SK-N-SH (cell line): ENCODE results near the gene CDC27.

ENCODE experiments used
- EP300 ChIP-seq, 2 experiments: IDR thresholded peaks; 2 replicates each; pipeline versions ENCODE4 v1.4.0 to v1.6.1; 2012; ENCODE audit warnings: borderline replicate concordance in 1 of 2, low read depth in 1 of 2, low read length in 1 of 2
- EZH2phosphoT487 ChIP-seq: fragments of 200-600 bp; sonication (generic); IDR thresholded peaks from 2 replicates; pipeline ENCODE4 v1.6.1; 2017; ENCODE audit warnings: low read depth, mixed run types, mild to moderate bottlenecking, antibody characterized with exemption, moderate library complexity, borderline replicate concordance
- FOXM1 ChIP-seq: IDR thresholded peaks from 2 replicates; pipeline ENCODE4 v1.4.0; 2012; ENCODE audit warnings: low read depth, mild to moderate bottlenecking
- JUND ChIP-seq: IDR thresholded peaks from 2 replicates; pipeline ENCODE4 v1.4.0; 2012
- MXI1 ChIP-seq: IDR thresholded peaks from 2 replicates; pipeline ENCODE4 v1.6.1; 2012; ENCODE audit warnings: mild to moderate bottlenecking, low read depth, low read length, improper control_type of control experiment
- NFIC ChIP-seq: IDR thresholded peaks from 2 replicates; pipeline ENCODE4 v1.4.0; 2012; ENCODE audit warnings: borderline replicate concordance
- NRF1 ChIP-seq: IDR thresholded peaks from 2 replicates; pipeline ENCODE4 v1.6.1; 2012; ENCODE audit warnings: low read depth, mild to moderate bottlenecking, low read length
- RFX5 ChIP-seq: IDR thresholded peaks from 2 replicates; pipeline ENCODE4 v1.6.1; 2012; ENCODE audit warnings: mild to moderate bottlenecking, improper control_type of control experiment, low read length
- TAF1 ChIP-seq: IDR thresholded peaks from 2 replicates; pipeline ENCODE4 v1.6.1; 2012; ENCODE audit warnings: low read depth, mild to moderate bottlenecking, low read length, moderate library complexity, borderline replicate concordance
- YY1 ChIP-seq: IDR thresholded peaks from 2 replicates; pipeline ENCODE4 v1.4.0; 2012; ENCODE audit warnings: low read depth, mild to moderate bottlenecking
- TF ChIP-seq, protein P1 (sequence below): IDR thresholded peaks from 2 replicates; pipeline ENCODE4 v1.6.1; 2012; ENCODE audit warnings: mild to moderate bottlenecking, low read depth, low read length, moderate library complexity
- TF ChIP-seq, protein P2 (sequence below): IDR thresholded peaks from 2 replicates; pipeline ENCODE4 v1.4.0; 2012; ENCODE audit warnings: low read depth, borderline replicate concordance
- TF ChIP-seq, protein P3 (sequence below): fragments of 200-600 bp; sonication (generic); IDR thresholded peaks from 2 replicates; pipeline ENCODE4 v1.6.1; 2017; ENCODE audit warnings: antibody characterized with exemption, mild to moderate bottlenecking, moderate library complexity
- TF ChIP-seq, protein P4 (sequence below): fragments of 150-350 bp; IDR thresholded peaks from 2 replicates; pipeline ENCODE4 v1.6.1; 2017; ENCODE audit warnings: antibody characterized with exemption, low read length, low read depth, borderline replicate concordance

DNA sequence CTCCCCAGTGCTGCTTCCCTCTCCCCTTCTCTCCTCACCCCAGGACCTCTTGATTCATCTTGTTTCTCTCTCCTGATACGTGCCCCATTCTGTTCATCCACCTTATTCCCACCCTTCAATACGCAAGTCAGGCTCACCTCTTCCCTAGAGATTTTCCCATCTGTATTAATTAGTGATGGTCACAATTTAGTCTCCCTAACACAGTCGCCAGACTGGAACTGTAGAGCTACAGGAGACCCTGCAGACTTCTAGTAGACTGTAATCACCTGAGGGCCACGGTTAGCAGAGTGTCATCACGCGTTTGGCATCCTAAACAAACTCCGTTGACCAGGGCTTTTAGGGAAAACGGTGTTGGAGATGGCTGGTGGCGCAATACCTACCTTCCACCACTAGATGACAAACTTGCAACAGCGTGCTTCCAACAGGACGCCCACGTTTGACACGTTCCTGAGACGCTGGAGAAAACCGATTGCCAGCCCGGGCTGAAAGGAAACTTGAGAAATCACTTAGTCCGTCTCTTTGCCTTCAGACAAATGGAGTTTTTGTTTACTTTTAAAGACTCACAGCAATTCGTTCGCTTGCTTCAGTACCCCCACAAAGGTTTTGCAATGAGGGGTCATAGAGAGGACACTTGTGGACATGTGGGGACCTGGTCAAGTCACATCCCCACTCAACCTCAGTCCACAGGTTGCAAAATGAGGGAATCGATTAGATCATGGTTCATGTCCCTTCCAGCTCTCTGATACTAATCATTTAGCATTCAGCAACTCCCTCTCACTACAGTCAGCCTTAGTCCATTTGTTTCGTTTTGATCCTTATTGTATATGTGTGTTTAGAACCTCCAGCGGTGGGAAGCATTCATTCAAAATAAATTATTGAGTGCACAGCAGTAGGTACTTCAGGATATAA lies 40.7 kb upstream of the CDC27 start:
- peak in 1 of 2 experiments; percentile 48; a peak in 1 of 4 replicates for TF ChIP-seq EP300 (IDR thresholded peaks at IDR 0.05; ENCODE audit: borderline replicate concordance in 1 of 2, low read depth in 1 of 2, low read length in 1 of 2)
- TF ChIP-seq, protein P1, sequence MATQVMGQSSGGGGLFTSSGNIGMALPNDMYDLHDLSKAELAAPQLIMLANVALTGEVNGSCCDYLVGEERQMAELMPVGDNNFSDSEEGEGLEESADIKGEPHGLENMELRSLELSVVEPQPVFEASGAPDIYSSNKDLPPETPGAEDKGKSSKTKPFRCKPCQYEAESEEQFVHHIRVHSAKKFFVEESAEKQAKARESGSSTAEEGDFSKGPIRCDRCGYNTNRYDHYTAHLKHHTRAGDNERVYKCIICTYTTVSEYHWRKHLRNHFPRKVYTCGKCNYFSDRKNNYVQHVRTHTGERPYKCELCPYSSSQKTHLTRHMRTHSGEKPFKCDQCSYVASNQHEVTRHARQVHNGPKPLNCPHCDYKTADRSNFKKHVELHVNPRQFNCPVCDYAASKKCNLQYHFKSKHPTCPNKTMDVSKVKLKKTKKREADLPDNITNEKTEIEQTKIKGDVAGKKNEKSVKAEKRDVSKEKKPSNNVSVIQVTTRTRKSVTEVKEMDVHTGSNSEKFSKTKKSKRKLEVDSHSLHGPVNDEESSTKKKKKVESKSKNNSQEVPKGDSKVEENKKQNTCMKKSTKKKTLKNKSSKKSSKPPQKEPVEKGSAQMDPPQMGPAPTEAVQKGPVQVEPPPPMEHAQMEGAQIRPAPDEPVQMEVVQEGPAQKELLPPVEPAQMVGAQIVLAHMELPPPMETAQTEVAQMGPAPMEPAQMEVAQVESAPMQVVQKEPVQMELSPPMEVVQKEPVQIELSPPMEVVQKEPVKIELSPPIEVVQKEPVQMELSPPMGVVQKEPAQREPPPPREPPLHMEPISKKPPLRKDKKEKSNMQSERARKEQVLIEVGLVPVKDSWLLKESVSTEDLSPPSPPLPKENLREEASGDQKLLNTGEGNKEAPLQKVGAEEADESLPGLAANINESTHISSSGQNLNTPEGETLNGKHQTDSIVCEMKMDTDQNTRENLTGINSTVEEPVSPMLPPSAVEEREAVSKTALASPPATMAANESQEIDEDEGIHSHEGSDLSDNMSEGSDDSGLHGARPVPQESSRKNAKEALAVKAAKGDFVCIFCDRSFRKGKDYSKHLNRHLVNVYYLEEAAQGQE, result peak; percentile 53; the same call in 1 of the 2 replicates
- TF ChIP-seq, protein P2, sequence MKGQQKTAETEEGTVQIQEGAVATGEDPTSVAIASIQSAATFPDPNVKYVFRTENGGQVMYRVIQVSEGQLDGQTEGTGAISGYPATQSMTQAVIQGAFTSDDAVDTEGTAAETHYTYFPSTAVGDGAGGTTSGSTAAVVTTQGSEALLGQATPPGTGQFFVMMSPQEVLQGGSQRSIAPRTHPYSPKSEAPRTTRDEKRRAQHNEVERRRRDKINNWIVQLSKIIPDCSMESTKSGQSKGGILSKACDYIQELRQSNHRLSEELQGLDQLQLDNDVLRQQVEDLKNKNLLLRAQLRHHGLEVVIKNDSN, result no peak
- TF ChIP-seq, protein P3, sequence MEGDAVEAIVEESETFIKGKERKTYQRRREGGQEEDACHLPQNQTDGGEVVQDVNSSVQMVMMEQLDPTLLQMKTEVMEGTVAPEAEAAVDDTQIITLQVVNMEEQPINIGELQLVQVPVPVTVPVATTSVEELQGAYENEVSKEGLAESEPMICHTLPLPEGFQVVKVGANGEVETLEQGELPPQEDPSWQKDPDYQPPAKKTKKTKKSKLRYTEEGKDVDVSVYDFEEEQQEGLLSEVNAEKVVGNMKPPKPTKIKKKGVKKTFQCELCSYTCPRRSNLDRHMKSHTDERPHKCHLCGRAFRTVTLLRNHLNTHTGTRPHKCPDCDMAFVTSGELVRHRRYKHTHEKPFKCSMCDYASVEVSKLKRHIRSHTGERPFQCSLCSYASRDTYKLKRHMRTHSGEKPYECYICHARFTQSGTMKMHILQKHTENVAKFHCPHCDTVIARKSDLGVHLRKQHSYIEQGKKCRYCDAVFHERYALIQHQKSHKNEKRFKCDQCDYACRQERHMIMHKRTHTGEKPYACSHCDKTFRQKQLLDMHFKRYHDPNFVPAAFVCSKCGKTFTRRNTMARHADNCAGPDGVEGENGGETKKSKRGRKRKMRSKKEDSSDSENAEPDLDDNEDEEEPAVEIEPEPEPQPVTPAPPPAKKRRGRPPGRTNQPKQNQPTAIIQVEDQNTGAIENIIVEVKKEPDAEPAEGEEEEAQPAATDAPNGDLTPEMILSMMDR, result peak; percentile 100
- peak; percentile 37; the same call in 1 of the 2 replicates for TF ChIP-seq NRF1
- peak; percentile 87 for TF ChIP-seq MXI1
- peak; percentile 78 for TF ChIP-seq RFX5
- no peak for TF ChIP-seq YY1
- TF ChIP-seq, protein P4, sequence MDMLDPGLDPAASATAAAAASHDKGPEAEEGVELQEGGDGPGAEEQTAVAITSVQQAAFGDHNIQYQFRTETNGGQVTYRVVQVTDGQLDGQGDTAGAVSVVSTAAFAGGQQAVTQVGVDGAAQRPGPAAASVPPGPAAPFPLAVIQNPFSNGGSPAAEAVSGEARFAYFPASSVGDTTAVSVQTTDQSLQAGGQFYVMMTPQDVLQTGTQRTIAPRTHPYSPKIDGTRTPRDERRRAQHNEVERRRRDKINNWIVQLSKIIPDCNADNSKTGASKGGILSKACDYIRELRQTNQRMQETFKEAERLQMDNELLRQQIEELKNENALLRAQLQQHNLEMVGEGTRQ, result no peak
- TF ChIP-seq FOXM1, result no peak
- TF ChIP-seq NFIC, result no peak
- no peak for TF ChIP-seq EZH2phosphoT487
- no peak for TF ChIP-seq JUND
- peak; percentile 41; the same call in 1 of the 2 replicates for TF ChIP-seq TAF1
